Right lobe of liver (tissue), 6 donors: ENCODE data around the gene HDGFL1. TPM values are rescaled to one million over a fixed set of nuclear protein-coding genes. Genes with fewer than 3 reads are reported as not detected.

Experiments
- ATAC-seq, 4 donors: fragments of 200-7000 bp; cut with Tn5 transposase; one replicate each; pipeline ENCODE4 v1.9.1; 2020; ENCODE audit warnings: mild to moderate bottlenecking in 4 of 4, moderate library complexity in 4 of 4
- DNase-seq, 3 donors: peaks; one replicate each; pipeline ENCODE4 v3.0.0-alpha.2; 2020
- H3K27ac ChIP-seq, 3 donors: fragments of 200-600 bp; one replicate each; pipeline ENCODE4 v1.8.0; 2022
- H3K27me3 ChIP-seq, 2 donors: fragments of 200-600 bp; one replicate each; pipeline ENCODE4 v1.8.0; 2022
- H3K36me3 ChIP-seq, 4 donors: fragments of 200-600 bp; sonication (generic) in 1 of 4; one replicate each; pipeline versions ENCODE4 v1.5.1 to v1.8.0; 2017 to 2022; ENCODE audit warnings: control low read depth in 1 of 4
- H3K4me1 ChIP-seq, 4 donors: fragments of 200-600 bp; sonication (generic) in 1 of 4; one replicate each; pipeline versions ENCODE4 v1.5.1 to v1.8.0; 2017 to 2022; ENCODE audit warnings: control low read depth in 1 of 4
- H3K4me3 ChIP-seq, 3 donors: fragments of 200-600 bp; one replicate each; pipeline ENCODE4 v1.8.0; 2022
- H3K9me3 ChIP-seq, 4 donors: fragments of 200-600 bp; sonication (generic) in 1 of 4; one replicate each; pipeline versions ENCODE4 v1.5.1 to v1.8.0; 2017 to 2022; ENCODE audit warnings: control low read depth in 1 of 4
- POLR2A ChIP-seq: fragments of 450-650 bp; IDR thresholded peaks from one replicate; pipeline ENCODE4 v1.6.1; 2017; ENCODE audit warnings: antibody characterized with exemption, mild to moderate bottlenecking
- WGBS: methylation state at CpG from one replicate; pipeline ENCODE4 v1.1.6; 2018; ENCODE audit warnings: low coverage, low lambda C conversion rate; ENCODE audit not compliant: insufficient coverage; ENCODE audit errors: missing lambda C conversion rate; 5-methylcytosine and 5-hydroxymethylcytosine counted together
- intact Hi-C, 2 donors: fragments of 100-400 bp; cut with DNase I; formaldehyde crosslinking; loops; one replicate each; pipeline versions ENCODE4 v1.11.2 to v1.14.1; 2022
- total RNA-seq, 6 experiments: library from RNA; depleted of rRNA in 2 of 6; stranded (reverse); fragments of >200 nt in 2 of 6; fragmentation: NEBNext Ultra II Directional in 3 of 6; extraction: Animal tissue kit (Norgen Biotek cat#: 25700) in 3 of 6; gene quantifications; one replicate each; pipeline versions ENCODE4 v1.1.0 to v1.2.4, GENCODE V29; 2016 to 2023
- TF ChIP-seq, protein P1 (sequence below), 4 donors: fragments of 200-600 bp in 3 of 4; fragments of 450-650 bp in 1 of 4; IDR thresholded peaks; one replicate each; pipeline versions ENCODE4 v1.5.1 to v1.8.0; 2016 to 2022; ENCODE audit warnings: antibody characterized with exemption in 4 of 4, mild to moderate bottlenecking in 2 of 4
- donor health status: DM: no; HTN: yes; CAD: no.
- donor health status: DM: no; HTN: no; CAD: no.
- donor health status: DM: no; HTN: no; CAD: no.
- donor health status: DM: no; HTN: yes; CAD: no.
- donor health status: DM: no; HTN: yes; CAD: no.

Gene HDGFL1
- total RNA-seq, 6 experiments from 2014 or later: not detected

DNA sequence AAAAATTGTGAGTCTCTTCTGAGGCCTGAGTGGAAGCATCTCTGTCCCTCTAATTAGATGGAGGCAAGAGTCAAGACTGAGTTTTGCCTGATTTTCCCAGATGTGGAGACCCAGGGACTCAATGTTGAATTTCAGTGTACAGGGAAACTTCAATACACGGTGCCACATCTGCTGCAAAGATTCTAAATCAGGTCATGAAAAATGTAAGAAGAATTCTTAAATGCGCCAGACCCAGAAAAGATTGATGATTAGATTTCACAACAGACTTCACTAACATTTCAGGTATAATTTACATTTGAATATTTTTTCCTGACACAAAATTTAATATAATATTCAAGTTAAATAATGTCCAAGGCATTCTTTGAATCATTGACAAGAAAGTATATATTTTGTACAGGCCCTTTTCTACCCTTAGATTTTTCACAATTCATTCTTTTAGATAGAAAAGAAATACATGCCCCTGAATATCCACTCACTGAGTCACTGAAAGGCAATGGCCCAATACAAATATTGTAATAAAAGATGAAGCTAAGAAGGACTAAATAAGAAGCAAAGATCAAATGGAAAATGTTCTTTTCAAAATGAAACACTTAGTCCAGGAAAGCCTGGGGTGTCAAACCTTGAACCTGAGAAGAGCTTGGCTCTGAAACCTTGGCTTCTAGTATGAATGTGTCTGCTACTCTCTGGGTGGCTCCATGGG lies 18.2 kb upstream of the HDGFL1 start:
- Histone ChIP-seq H3K9me3 (no peaks in the 10 kb centered on the region), H3K4me3 (no peak overlapping the region), H3K36me3 (no peaks in the 10 kb centered on the region), H3K27ac (no peak overlapping the region), H3K27me3 (no peaks in the 10 kb centered on the region), H3K4me1 (no peaks in the 10 kb centered on the region)
- 89% methylated on average over 2 of the region's 2 CpGs for WGBS
- intact Hi-C loops: no loop called here
- ATAC-seq: no peak
- DNase-seq: no peak
- TF ChIP-seq, protein P1, sequence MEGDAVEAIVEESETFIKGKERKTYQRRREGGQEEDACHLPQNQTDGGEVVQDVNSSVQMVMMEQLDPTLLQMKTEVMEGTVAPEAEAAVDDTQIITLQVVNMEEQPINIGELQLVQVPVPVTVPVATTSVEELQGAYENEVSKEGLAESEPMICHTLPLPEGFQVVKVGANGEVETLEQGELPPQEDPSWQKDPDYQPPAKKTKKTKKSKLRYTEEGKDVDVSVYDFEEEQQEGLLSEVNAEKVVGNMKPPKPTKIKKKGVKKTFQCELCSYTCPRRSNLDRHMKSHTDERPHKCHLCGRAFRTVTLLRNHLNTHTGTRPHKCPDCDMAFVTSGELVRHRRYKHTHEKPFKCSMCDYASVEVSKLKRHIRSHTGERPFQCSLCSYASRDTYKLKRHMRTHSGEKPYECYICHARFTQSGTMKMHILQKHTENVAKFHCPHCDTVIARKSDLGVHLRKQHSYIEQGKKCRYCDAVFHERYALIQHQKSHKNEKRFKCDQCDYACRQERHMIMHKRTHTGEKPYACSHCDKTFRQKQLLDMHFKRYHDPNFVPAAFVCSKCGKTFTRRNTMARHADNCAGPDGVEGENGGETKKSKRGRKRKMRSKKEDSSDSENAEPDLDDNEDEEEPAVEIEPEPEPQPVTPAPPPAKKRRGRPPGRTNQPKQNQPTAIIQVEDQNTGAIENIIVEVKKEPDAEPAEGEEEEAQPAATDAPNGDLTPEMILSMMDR (IDR thresholded peaks at IDR 0.05): no peak
- TF ChIP-seq POLR2A: no peak

GRCh38 chr6:22556266-22556665 lies 13.1 kb upstream of the HDGFL1 start:
- Histone ChIP-seq H3K27ac (no peak overlapping the region), H3K4me1 (no peaks in the 10 kb centered on the region), H3K36me3 (no peaks in the 10 kb centered on the region), H3K9me3 (no peaks in the 10 kb centered on the region), H3K27me3 (no peaks in the 10 kb centered on the region), H3K4me3 (no peak overlapping the region)
- WGBS: 20% methylated on average over 1 of the region's 2 CpGs
- no peak for DNase-seq
- TF ChIP-seq POLR2A: no peak
- TF ChIP-seq, protein P1 (IDR thresholded peaks at IDR 0.05): no peak
- ATAC-seq: no peak
- intact Hi-C loops: no loop called here

DNA sequence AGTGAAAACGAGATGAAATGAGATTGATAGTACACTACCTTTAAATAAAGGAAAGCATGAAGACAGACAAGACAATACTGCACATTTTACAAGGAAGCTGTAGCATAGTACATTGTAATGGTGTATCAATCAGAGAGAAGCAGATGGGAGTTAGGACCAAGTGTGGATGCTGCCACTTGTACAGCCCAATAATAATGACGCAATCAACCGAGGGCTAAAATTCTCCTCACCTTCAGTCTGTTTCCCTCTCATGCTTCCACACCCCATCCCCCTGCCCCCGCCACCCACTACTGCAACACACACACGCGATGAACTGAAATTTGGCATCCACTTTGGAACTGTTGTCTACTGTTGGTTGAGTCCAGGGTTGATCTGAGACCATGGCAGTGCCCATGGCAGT lies 12.4 kb upstream of the HDGFL1 start:
- Histone ChIP-seq H3K9me3 (no peaks in the 10 kb centered on the region), H3K27ac (no peak overlapping the region), H3K4me3 (no peak overlapping the region), H3K36me3 (no peaks in the 10 kb centered on the region), H3K4me1 (no peaks in the 10 kb centered on the region), H3K27me3 (no peaks in the 10 kb centered on the region)
- 61% methylated on average over 6 of the region's 6 CpGs for WGBS
- intact Hi-C loops: no loop called here
- DNase-seq (no peak), ATAC-seq (no peak)
- no peak for TF ChIP-seq POLR2A
- TF ChIP-seq, protein P1 (IDR thresholded peaks at IDR 0.05): no peak

- Histone ChIP-seq H3K9me3 (no peaks in the 10 kb centered on the region), H3K4me1 (no peaks in the 10 kb centered on the region), H3K36me3 (no peaks in the 10 kb centered on the region), H3K27ac (no peak overlapping the region), H3K27me3 (no peaks in the 10 kb centered on the region), H3K4me3 (no peak overlapping the region)
- ATAC-seq (no peak), DNase-seq (no peak)
- intact Hi-C loops: no loop called here
- no peak for TF ChIP-seq POLR2A
- WGBS: 100% methylated on average over 1 of the region's 1 CpG
Observed at GRCh38 chr6:22558288-22558882, 11.0 kb upstream of the HDGFL1 start.

- no peak for ATAC-seq
- H3K4me3 ChIP-seq: no peak overlapping the region
- H3K27ac ChIP-seq: no peak overlapping the region
- H3K27me3 ChIP-seq: no peaks in the 10 kb centered on the region
- DNase-seq: no peak
- TF ChIP-seq, protein P1 (IDR thresholded peaks at IDR 0.05): no peak
- TF ChIP-seq POLR2A: no peak
- 50% methylated on average over 1 of the region's 6 CpGs for WGBS
- H3K4me1 ChIP-seq: no peaks in the 10 kb centered on the region
- intact Hi-C loops: no loop called here
- no peaks in the 10 kb centered on the region for H3K9me3 ChIP-seq
- no peaks in the 10 kb centered on the region for H3K36me3 ChIP-seq
Observed at GRCh38 chr6:22568854-22569253, 512 bp upstream of the HDGFL1 start.
